Glomerular endothelial cell (primary cell): ENCODE data around the gene TMEM163. TPM values are rescaled to one million over a fixed set of nuclear protein-coding genes. Genes with fewer than 3 reads are reported as not detected.
"Not testable (repeated sequence)": the region's sequence is repeated elsewhere in the genome, so short reads cannot be mapped to it uniquely, and the experiment has no call there.

Experiments
- DNase-seq: peaks from one replicate; pipeline ENCODE4 v3.0.0-alpha.2; 2011; ENCODE audit warnings: low read depth, low spot score; ENCODE audit errors: extremely low read depth
- total RNA-seq: library from RNA; depleted of rRNA; stranded (reverse); fragments of >200 nt; gene quantifications from 2 replicates; pipeline ENCODE4 v1.2.3, GENCODE V29; 2015

Gene TMEM163
- total RNA-seq, 1 donor from 2014 or later, result 3.2 TPM

DNA sequence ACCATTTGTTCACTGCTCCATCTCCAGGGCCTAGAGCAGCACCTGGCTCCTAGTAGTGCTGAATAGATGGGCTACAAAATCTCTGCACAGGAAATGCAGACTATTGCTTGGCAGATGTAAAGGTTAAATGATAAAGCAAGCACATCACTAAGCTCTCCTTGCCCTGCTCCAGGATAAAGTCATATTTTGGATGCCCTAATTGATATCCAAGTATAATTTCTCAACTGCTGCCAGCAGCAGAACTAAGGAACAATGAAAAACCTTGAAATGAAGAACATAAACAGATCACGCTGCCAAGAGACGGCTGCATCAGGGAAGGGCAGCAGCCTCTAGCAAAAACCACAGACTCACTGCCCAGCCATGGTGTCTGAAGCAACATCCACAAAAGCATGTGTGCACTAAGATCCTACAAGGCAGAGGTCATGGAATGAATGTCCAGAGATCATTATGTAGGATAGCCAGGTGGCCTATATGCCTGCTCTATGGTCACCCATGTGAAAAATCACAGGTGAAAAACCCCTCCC lies 134.7 kb downstream of the TMEM163 start:
- no peak for DNase-seq

DNA sequence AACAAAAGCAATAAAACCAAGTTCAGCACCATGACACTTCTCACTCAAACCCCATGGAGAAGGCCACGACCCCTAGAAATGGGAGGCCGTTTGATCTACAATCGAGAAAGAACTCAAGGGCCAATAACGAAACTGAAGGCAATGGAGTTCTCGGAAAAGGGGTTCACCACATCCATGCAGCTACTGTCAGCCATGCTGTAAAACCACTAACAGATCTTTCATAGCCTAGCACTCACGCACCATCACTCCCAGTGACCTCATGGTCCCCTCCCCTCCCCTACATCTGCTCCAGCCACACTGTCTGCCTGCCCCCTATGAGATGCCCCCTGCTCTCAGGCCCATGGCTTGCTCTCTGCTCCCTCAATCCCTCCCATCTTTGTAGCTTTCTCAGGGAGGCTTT lies 135.3 kb downstream of the TMEM163 start:
- DNase-seq, result no peak

DNA sequence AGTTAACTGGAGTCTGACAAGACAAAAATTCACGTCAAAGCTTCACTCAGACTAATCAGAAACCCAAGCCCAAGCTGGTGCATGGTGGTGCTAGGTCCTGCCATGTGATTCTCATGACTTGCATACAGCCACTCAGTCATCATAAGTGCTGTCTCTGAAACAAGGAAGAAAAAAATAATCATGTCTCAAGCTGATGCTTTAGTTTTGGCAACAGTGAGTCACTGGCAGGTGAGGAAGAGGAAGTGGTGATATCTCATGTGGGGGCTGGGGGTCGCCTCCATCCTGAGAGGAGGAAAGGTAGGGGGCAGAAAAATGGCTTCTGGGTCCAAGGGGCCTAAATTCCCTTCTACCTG lies 136.3 kb downstream of the TMEM163 start:
- DNase-seq, result no peak

DNA sequence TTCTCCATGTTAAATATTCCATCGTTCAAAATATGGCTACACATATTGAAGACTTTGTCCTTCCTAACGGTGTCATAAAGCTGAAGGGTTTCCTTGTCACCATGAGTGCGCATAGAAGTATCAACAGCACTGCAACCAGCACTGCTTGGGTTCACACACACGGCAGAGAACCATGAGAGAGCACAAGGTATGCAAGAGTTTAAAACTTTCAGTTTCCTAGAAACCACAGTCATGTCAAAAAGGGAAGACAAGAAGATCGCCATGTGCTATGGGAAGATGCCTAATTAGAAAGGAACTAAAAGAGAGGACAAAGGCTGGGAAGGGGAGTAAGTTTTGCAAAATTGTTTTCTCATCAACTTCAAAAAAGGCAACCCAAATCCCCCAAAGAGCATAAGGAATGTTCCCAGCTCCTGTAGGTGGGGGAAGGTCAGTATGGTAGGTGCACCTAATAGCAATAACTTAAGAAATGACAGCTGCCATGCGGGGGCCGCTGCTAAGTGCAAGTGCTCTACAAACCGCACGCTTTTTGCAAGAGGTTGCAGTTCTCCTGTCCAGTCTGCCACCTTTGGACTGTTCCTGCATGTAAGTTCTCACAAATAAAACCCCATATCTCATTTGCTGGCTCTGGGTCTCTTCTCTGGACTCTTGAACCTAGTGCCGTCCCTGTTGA lies 136.8 kb downstream of the TMEM163 start:
- no peak for DNase-seq

DNA sequence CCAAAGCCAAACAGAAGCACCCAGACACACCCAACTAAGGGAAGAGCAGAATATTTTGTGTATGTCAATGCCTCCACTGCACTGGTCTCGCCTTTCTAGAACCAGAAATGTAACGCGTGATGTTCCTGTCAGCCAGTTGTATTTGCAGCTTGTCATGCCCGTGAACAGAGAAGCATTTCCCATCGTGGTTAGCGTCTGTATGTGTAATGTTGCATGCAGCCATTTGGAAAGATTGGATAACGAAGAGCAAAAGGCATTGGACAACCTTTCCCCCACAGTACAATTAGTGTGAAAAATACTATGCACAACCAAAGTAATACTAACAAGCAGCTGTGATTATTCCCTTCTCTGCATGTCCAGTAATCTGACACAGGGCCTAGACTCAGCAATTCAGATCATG lies 140.5 kb downstream of the TMEM163 start:
- no peak for DNase-seq

DNA sequence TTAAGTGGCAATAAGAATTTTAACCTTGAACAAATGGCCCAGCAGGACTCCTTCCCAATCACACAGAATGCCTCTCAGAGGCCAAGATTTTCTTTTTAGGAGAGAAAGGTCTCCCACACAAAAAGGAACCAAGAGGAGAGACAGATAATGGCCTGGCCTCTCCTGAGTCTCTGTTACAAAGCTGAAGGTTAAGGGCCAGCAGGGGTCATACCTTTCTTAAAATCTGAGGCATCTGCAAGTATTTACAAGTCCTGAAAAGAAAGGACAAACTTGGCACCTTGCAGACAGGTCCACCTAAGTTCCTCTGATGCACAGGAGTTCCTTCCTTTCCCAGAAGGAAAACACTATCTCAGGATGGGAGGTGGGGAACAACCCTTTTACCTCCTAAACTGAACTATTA lies 142.3 kb downstream of the TMEM163 start:
- no peak for DNase-seq

DNA sequence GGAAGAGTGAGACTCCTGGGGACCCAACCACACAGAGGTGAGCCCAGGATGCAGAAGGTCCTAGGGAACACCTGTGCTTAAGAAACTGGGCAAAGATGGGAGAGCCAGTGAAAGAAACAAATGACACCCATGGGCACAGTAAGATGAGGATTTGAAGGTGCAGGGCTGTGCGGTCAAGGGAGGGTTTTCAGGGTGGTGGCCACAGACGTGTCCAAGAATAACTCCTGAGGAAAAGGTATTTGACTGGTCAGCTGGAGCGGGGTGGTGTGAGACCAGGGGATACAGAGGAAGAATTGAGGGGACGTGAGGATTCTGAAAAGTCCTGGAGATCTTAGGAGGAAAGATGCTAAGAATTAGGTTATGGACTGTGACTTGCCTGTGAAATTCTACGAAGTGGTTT lies 142.9 kb downstream of the TMEM163 start:
- no peak for DNase-seq

DNA sequence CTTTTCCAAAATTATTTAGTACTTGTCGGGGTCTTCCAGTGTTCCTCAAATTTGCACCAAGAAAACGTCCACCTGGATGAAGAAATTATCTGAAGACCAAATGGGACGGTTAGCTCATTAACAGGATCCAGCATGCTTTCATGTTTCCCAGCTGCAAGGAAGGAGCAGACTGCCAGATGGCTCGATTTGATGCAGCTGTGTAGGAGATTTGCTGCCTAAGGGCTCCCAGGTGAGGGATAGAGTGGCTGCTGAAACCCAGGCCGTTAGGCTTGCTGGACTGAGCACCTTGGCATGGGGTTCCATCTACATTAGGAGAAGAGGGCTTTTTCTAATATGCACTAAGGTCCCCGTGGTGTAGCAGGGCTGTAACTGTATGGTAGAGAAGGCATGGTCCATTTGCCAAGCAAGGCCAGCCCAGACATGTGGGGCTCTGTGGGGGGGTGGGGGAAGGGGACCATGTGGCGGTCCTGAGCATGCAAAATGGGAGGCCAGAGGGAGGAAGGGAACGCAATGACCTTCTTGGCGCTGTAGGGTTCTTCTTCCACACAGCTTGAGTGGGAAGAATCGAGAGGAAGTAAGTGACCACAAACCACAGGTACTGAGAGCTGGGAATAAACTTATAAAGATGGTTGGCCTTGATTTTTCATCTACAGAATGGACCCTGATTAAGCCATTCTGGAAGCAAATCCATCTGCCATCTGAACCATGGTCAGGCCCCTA lies 144.0 kb downstream of the TMEM163 start:
- DNase-seq, result no peak

DNA sequence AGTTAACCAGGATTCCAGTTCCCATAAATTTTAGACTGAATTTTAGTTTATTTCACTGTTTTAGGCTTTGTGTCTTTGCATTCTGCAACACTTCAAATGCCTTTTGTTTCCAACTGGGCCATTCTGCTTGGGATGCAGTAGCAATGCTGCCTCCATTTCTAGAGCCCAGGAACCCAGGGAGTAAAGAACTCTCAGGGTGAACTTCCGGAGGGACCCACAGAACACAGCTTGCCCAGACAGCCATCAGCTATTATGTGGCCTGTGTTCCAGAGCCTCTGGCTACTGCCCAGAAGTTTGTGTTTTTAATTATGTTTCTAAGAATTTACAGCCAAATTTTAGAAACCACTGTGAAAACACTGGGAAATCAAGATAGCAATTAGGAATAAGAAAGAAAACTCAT lies 145.1 kb downstream of the TMEM163 start:
- DNase-seq, result no peak

DNA sequence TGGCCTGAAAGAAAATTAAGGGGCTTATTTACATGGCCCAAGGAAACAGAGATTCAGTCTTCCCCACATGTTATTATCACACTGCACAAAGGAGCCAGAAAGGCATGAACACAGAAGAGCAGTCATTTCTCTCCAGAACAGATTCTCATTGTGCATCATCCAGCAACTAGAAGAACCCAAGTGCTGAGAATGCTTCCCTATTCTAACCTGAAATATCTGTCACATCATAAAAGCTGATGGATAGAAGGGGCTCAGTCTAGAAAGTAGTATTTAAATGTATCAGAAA lies 145.8 kb downstream of the TMEM163 start:
- DNase-seq, result no peak

DNA sequence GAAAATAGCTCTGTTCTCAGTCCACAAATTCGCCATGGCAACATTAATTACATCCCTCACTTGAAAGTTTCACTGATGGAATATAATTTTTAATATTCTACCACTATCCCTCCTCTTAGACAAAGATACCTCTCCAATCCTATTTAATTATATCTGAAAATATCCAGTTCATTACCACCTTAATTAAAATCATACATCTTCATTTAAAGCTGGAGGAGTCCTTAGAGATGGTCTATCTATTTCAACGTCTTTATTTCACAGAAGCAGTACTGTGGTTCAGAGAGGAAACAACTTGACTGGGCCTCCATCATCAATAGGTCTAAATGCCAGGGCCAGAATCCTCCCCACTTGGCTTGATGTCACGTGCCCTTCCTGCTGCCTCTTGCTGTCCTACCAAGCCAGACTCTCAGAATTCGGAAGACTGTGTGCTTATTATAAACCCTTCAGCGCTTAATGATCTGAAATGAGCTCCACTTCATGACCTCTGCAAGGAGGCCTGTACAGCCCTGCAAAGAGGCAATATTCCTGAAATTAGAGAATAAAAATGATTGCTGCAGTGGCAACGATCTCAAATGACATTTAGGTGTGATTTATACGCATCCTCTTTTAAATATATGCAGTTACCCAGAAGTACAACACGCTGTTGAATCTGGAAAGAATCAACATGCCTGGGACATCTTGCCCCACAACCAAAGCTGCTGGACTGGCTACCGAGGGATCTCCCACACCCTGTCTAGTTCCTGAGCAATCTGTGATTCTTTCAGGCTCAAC lies 146.3 kb downstream of the TMEM163 start:
- no peak for DNase-seq

DNA sequence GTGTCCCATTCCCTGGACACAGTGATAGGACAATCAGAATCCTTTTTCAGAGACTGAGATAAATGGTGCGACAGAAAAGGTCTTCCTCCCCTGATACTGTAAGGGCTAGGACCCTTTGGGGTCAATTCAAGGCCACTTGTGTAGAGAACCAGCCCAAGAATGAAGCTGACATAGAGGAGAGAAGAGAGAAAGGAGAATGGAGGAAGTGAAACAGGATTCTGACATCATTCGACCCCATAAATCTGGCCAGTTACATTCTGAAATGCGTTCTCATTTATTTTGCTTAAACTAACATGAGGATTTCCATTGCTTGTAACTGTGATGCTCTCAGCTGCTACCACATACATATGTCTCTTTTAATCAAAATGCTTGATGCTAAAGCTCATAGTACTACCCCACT lies 148.1 kb downstream of the TMEM163 start:
- no peak for DNase-seq

DNA sequence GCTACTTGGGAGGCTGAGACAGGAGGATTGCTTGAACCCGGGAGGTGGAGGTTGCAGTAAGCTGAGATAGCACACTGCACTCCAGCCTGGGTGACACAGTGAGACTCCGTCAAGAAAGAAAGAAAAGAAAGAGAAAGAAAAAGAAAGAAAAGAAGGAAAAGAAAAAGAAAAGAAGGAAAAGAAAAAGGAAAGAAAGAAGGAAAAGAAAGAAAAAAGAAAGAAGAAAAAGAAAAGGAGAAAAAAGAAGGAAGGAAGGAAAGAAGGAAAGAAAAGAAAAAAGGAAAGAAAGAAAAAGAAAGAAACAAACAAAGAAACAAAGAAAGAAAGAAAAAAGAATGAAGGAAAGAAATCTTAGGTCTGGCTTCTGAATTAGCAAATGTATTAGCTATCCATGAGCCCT lies 150.4 kb downstream of the TMEM163 start:
- DNase-seq, result no peak

DNA sequence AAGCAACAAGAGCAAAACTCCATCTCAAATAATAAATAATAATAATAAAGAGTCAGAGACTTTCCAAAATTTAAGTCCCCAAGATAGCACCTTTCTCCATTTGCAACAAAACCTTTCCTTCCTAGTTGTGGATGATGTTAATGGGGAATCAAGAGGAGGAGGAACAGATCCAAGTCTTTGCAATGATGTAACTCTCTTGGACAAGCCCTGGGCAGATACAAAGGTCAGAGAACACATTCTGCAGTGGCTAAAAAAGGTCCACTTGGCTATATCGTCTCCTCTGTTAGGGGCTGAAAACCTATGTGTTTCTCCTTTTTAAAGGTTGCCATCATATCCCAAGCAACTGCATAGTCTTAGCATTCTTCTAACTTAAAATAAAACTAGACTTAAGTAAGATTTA lies 151.1 kb downstream of the TMEM163 start:
- DNase-seq, result no peak

DNA sequence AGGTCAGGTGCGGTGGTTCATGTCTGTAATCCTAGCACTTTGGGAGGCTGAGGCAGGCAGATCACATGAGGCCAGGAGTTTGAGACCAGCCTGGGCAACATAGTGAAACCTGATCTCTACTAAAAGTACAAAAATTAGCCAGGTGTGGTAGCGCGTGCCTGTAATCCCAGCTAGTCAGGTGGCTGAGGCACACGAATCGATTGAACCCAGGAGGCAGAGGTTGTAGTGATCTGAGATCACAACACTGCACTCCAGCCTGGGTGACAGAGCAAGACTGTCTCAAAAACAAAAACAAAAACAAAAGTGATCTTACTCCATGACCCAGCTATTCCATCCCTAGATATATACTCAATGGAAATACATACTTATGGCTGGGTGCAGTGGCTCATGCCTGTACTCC lies 153.8 kb downstream of the TMEM163 start:
- DNase-seq, result not testable (repeated sequence)

DNA sequence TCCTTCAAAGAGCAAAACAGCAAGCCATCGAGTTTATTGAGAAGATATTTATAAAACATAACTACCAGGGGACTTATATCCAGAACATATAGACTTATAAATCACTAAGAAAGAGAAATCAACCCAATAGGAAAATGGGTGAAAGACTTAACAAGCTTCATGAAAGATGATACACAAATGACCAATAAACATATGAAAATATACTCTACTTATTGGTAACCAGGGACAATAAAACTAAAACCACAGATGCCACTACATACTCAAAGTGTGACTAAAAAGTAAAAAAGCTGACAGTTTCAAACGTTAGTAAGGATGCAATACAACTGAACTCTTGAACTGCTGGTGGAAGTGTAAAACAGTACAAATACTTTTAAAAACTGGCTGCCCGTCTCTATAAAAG lies 154.3 kb downstream of the TMEM163 start:
- no peak for DNase-seq

DNA sequence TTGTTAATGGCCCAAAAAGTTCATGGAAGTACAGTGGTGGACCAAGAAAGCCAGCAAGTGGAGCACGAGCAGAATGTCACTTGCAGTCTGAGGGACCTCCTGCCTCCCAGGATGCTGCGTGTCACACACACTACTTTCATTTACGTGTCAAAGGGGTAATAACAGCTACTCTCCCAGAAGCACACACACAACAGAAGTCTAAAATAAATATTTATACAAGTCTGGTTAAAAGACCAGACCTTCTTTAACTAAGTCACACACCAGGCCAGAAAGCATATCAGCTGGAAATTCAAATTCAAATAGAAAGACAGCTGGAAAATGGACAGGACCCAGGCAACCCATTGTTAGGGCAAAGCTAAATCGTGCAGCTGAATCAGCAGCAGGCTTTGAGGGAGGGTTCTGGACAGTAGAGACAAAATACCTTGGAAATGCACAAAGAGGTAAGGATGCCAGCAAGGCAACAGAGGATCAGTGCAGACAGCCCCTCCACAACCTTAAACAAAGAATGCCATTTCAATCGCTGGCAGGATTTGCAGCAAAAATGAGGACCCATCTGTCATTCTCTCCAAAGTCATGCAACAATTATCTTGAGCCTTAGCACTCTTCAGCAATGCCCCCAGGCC lies 160.5 kb downstream of the TMEM163 start:
- no peak for DNase-seq

DNA sequence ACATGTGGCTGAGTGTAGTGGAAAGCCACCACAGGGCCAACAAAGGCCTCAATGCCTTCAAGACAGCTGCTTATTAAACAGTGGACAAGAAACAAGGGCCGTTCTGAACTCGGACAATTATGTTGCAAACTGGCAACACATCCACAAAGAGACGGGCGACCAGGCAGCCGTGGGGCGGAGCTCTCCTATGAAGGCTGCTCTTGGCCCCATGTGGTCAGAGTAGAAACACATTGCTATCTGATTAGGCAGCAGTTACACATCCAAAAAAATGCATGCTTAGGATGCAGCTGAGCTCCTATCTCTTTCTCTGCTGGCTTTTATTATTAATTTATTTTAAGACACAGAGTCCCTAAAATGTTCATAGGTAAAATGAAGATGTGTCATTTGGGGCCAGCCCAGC lies 163.4 kb downstream of the TMEM163 start:
- DNase-seq, result no peak

DNA sequence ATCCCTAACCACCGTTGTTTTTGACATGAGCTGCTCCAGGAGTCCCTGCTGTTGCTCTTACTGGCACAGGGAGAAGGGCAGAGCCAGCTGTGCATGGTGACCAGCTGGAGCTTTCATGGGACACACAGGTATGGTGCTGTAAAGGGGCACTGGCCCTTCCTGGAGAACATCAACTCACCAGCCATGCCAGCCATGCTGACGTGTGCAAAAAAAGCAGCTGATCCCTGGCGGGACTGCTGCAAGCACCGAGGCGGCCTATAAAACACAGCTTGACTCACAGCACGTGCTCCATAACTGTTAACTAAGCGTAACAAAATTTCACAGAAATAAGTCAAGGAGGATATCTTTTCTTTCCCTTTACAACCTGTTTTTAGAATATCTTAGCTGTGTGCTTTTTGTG lies 165.1 kb downstream of the TMEM163 start:
- no peak for DNase-seq

DNA sequence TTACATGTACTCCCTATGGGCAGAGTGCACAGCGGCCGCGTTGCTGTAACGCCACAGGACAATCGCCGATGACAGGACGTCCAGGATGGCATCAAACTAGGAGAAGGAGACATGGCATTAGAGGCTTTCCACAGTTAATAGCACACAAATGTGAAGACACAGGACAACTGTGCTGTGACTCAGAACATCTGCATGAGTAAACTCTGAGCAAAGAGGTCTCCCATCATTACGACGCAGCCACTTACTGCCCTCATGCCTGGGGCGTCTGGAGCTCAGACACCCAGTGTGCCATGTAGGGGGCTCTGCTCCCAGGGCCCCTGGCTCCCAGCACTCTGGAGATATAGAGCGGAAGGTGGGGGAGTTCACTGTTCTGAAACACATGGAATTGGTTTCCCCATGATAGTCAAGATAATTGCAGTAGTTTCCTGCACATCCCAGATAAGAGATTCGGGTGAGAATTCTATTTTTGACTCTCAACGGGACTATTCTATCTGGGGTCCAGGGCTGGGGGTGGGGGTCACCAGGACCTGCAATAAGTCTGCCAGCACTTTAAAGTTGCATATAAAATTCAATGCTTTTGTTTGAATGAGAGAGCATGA lies 168.1 kb downstream of the TMEM163 start:
- no peak for DNase-seq

DNA sequence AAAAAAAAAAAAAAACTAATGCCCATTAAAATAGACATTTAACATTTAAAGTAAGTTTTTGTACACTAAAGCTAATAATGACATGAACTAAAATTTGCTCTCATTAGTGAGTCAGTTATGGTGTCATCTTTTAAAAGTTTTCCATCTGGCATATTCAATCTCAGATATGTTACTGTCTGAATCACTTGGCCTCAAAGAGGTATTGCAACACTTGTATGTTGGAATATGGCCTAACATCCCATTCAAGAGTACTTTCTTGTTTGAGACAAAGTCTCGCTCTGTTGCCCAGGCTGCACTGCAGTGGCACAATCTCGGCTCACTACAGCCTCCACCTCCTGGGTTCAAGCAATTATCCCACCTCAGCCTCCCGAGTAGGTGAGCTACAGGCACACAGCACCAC lies 169.7 kb downstream of the TMEM163 start:
- DNase-seq, result no peak
